Mesendoderm (in vitro differentiated cells): ENCODE data around the gene GSE1.

Experiments
- DNase-seq: peaks from one replicate; pipeline ENCODE4 v3.0.0; 2013
- H2AK5ac ChIP-seq: 2 replicates; pipeline ENCODE4 v1.6.1; 2013; ENCODE audit warnings: low read length, inconsistent platforms
- H2BK120ac ChIP-seq: 2 replicates; pipeline ENCODE4 v1.6.1; 2013; ENCODE audit warnings: low read depth, mild to moderate bottlenecking, low read length, moderate library complexity, mixed read lengths
- H2BK15ac ChIP-seq: replicated peaks from 2 replicates; pipeline ENCODE4 v1.6.1; 2013; ENCODE audit warnings: low read depth, mild to moderate bottlenecking, moderate library complexity
- H2BK5ac ChIP-seq: 2 replicates; pipeline ENCODE4 v1.6.1; 2013; ENCODE audit warnings: low read length, inconsistent platforms
- H3K18ac ChIP-seq: 2 replicates; pipeline ENCODE4 v1.6.1; 2013; ENCODE audit warnings: mild to moderate bottlenecking, low read length, mixed read lengths
- H3K23ac ChIP-seq: one replicate; pipeline ENCODE4 v1.6.1; 2013; ENCODE audit warnings: low read length
- H3K27ac ChIP-seq: 2 replicates; pipeline ENCODE4 v1.5.1; 2013; ENCODE audit warnings: low read depth, mild to moderate bottlenecking, inconsistent platforms, low read length, moderate library complexity
- H3K27me3 ChIP-seq: 2 replicates; pipeline ENCODE4 v1.6.1; 2013; ENCODE audit warnings: low read length, control low read depth, mild to moderate bottlenecking, inconsistent platforms; ENCODE audit not compliant: insufficient read depth, poor library complexity
- H3K36me3 ChIP-seq: 2 replicates; pipeline ENCODE4 v1.6.1; 2013; ENCODE audit warnings: low read length, inconsistent platforms; ENCODE audit not compliant: control insufficient read depth, insufficient read depth
- H3K4ac ChIP-seq: one replicate; pipeline ENCODE4 v1.6.1; 2013; ENCODE audit warnings: low read depth, mild to moderate bottlenecking, low read length, moderate library complexity
- H3K4me1 ChIP-seq: 2 replicates; pipeline ENCODE4 v1.6.1; 2013; ENCODE audit warnings: low read depth, low read length, inconsistent platforms; ENCODE audit not compliant: control insufficient read depth
- H3K4me2 ChIP-seq: 2 replicates; pipeline ENCODE4 v1.6.1; 2013; ENCODE audit warnings: low read length
- H3K4me3 ChIP-seq: 2 replicates; pipeline ENCODE4 v1.5.1; 2013; ENCODE audit warnings: mild to moderate bottlenecking, low read length
- H3K56ac ChIP-seq: one replicate; pipeline ENCODE4 v1.6.1; 2013; ENCODE audit warnings: low read length
- H3K79me1 ChIP-seq: 2 replicates; pipeline ENCODE4 v1.6.1; 2013; ENCODE audit warnings: low read length, inconsistent platforms
- H3K79me2 ChIP-seq: 2 replicates; pipeline ENCODE4 v1.6.1; 2013; ENCODE audit warnings: mild to moderate bottlenecking, low read length; ENCODE audit not compliant: control insufficient read depth, insufficient read depth
- H3K9ac ChIP-seq: 2 replicates; pipeline ENCODE4 v1.6.1; 2013; ENCODE audit warnings: low read length, inconsistent platforms
- H4K5ac ChIP-seq: one replicate; pipeline ENCODE4 v1.6.1; 2013; ENCODE audit warnings: low read length
- H4K8ac ChIP-seq: one replicate; pipeline ENCODE4 v1.6.1; 2013; ENCODE audit warnings: low read depth, mild to moderate bottlenecking, control low read depth, low read length, moderate library complexity
- WGBS: extraction: QIAGEN DNeasy Blood & Tissue Kit; methylation state at CpG from one replicate; pipeline ENCODE4 v1.1.7; 2013; ENCODE audit warnings: low lambda C conversion rate, missing lambda C conversion rate; ENCODE audit not compliant: insufficient coverage; ENCODE audit errors: extremely low coverage; 5-methylcytosine and 5-hydroxymethylcytosine counted together

The GSE1 gene

DNA sequence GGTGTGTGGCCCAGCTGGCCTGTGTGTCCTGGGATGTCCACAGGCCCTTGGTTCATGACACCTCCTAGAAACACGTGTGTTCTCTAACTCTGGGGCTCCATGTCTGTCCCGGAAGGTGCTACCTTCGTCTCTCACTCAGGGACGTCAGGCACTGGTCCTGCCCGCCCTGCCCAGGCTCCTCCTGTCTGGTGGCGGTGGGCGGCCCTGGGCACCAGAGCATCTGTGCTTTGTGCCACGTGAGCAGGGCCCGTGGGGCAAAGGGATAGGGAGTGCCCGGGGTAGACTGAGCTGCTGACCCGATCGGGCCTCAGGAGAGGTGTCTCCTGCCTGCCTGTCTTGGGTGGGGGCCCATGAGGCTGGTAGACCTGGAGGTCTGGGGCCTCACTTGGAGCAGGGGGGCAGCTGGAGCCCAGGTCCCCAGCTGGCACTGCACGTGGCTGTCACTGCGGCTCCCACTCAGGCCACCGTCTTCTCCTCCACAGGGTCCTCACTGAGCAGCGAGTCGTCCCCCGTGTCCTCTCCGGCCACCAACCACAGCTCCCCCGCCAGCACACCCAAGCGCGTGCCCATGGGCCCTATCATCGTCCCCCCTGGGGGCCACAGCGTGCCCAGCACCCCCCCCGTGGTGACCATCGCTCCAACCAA is 35.1 kb downstream of the GSE1 start:
- no CpG with 5 or more reads among the region's 26 CpGs for WGBS
- H2BK5ac ChIP-seq = no peak overlapping the region
- no peak overlapping the region for H3K4me2 ChIP-seq
- no peak overlapping the region for H3K4ac ChIP-seq
- H3K4me1 ChIP-seq = no peaks in the 10 kb centered on the region
- H3K9ac ChIP-seq = no peak overlapping the region
- H3K36me3 ChIP-seq = no peaks in the 10 kb centered on the region
- H3K18ac ChIP-seq = no peak overlapping the region
- no peaks in the 10 kb centered on the region for H3K27me3 ChIP-seq
- DNase-seq = no peak
- H2BK120ac ChIP-seq = no peak overlapping the region
- no peak overlapping the region for H3K4me3 ChIP-seq
- H4K5ac ChIP-seq = no peak overlapping the region
- peaks cover 3% of the 10 kb centered on the region for H3K79me2 ChIP-seq
- H3K56ac ChIP-seq = no peak overlapping the region
- H2AK5ac ChIP-seq = no peak overlapping the region
- no peak overlapping the region for H3K27ac ChIP-seq
- H4K8ac ChIP-seq = no peak overlapping the region
- no peak overlapping the region for H2BK15ac ChIP-seq
- no peak overlapping the region for H3K23ac ChIP-seq
- peaks cover 4% of the 10 kb centered on the region for H3K79me1 ChIP-seq

- no peak overlapping the region for H2BK120ac ChIP-seq
- WGBS = no CpG with 5 or more reads among the region's 14 CpGs
- no peak overlapping the region for H3K9ac ChIP-seq
- H2BK15ac ChIP-seq = no peak overlapping the region
- no peak for DNase-seq
- no peak overlapping the region for H3K4ac ChIP-seq
- peaks cover 3% of the 10 kb centered on the region for H3K79me2 ChIP-seq
- no peaks in the 10 kb centered on the region for H3K27me3 ChIP-seq
- H2BK5ac ChIP-seq = no peak overlapping the region
- H3K18ac ChIP-seq = no peak overlapping the region
- no peaks in the 10 kb centered on the region for H3K4me1 ChIP-seq
- no peak overlapping the region for H3K23ac ChIP-seq
- H4K8ac ChIP-seq = no peak overlapping the region
- no peak overlapping the region for H3K4me3 ChIP-seq
- no peak overlapping the region for H3K4me2 ChIP-seq
- no peak overlapping the region for H3K56ac ChIP-seq
- H3K79me1 ChIP-seq = peaks cover 4% of the 10 kb centered on the region
- no peaks in the 10 kb centered on the region for H3K36me3 ChIP-seq
- no peak overlapping the region for H2AK5ac ChIP-seq
- no peak overlapping the region for H4K5ac ChIP-seq
- no peak overlapping the region for H3K27ac ChIP-seq
Measured at GRCh38 chr16:85648805-85649204, 35.7 kb downstream of the GSE1 start.

GRCh38 chr16:85649411-85650134 is 36.5 kb downstream of the GSE1 start:
- no peak overlapping the region for H2BK5ac ChIP-seq
- no peak overlapping the region for H4K5ac ChIP-seq
- WGBS = no CpG with 5 or more reads among the region's 16 CpGs
- no peak overlapping the region for H2AK5ac ChIP-seq
- peaks cover 3% of the 10 kb centered on the region for H3K79me1 ChIP-seq
- no peaks in the 10 kb centered on the region for H3K4me1 ChIP-seq
- no peak overlapping the region for H2BK15ac ChIP-seq
- no peak overlapping the region for H3K4ac ChIP-seq
- H3K23ac ChIP-seq = no peak overlapping the region
- H3K4me3 ChIP-seq = no peak overlapping the region
- H3K18ac ChIP-seq = no peak overlapping the region
- no peak overlapping the region for H4K8ac ChIP-seq
- no peak overlapping the region for H3K56ac ChIP-seq
- no peaks in the 10 kb centered on the region for H3K36me3 ChIP-seq
- no peaks in the 10 kb centered on the region for H3K27me3 ChIP-seq
- DNase-seq = no peak
- H3K4me2 ChIP-seq = no peak overlapping the region
- no peak overlapping the region for H3K9ac ChIP-seq
- no peak overlapping the region for H3K27ac ChIP-seq
- H2BK120ac ChIP-seq = no peak overlapping the region
- peaks cover 3% of the 10 kb centered on the region for H3K79me2 ChIP-seq

DNA sequence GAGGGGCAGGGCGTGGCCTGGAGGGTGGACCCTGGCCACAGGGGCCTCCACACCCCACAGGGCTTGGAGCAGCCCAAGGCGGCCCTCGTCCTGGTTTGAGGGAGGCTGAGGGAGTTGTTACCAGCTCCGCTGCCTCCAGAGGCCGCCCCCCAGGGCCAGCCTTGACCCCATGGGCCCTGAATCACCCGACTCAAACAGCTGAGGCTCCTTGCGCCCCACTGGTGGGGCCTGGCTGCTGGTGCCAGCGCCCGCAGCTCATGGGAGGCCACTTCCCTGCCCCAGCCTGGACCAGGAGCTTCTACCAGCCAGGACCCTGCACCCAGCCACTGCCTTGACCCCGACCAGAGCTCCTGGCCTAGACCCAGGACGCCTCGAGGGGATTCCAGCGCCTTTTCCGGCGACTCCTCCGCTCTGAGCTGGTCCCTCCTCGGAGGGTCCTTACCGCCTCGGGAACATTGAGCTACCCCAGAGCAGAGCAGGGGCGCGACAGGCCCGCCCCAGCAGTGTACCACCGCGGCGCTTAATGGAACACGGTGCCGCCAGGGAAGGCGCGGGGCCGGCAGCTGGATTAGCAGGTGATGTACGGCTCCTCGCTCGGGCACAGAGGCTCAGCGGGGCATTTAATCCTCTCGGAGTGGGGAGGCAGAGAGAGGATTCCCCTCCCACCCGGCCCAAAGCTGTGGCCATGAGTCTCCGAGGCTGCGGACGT is 37.2 kb downstream of the GSE1 start:
- Histone ChIP-seq H2AK5ac (no peak overlapping the region), H3K23ac (no peak overlapping the region), H3K4me3 (no peak overlapping the region), H2BK120ac (no peak overlapping the region), H3K79me1 (peaks cover 3% of the 10 kb centered on the region), H3K36me3 (no peaks in the 10 kb centered on the region), H3K4me1 (no peaks in the 10 kb centered on the region), H3K56ac (no peak overlapping the region), H3K18ac (no peak overlapping the region), H3K27me3 (no peaks in the 10 kb centered on the region), H2BK5ac (no peak overlapping the region), H3K4ac (no peak overlapping the region), H3K27ac (no peak overlapping the region), H2BK15ac (no peak overlapping the region), H4K8ac (no peak overlapping the region), H4K5ac (no peak overlapping the region), H3K4me2 (no peak overlapping the region), H3K79me2 (peaks cover 3% of the 10 kb centered on the region), H3K9ac (no peak overlapping the region)
- no peak for DNase-seq
- no CpG with 5 or more reads among the region's 39 CpGs for WGBS

GRCh38 chr16:85650844-85651628 is 37.9 kb downstream of the GSE1 start:
- H3K27ac ChIP-seq = no peak overlapping the region
- WGBS = no CpG with 5 or more reads among the region's 42 CpGs
- H3K23ac ChIP-seq = no peak overlapping the region

More at GRCh38 chr16:85650844-85651628, 37.9 kb downstream of the GSE1 start:
- peaks cover 1% of the 10 kb centered on the region for H3K36me3 ChIP-seq
- H4K5ac ChIP-seq = no peak overlapping the region
- H3K79me1 ChIP-seq = peaks cover 3% of the 10 kb centered on the region
- H2AK5ac ChIP-seq = no peak overlapping the region
- H3K18ac ChIP-seq = no peak overlapping the region
- no peaks in the 10 kb centered on the region for H3K4me1 ChIP-seq
- no peak overlapping the region for H2BK120ac ChIP-seq
- no peaks in the 10 kb centered on the region for H3K27me3 ChIP-seq
- no peak overlapping the region for H4K8ac ChIP-seq
- no peak overlapping the region for H3K4ac ChIP-seq
- H3K79me2 ChIP-seq = peaks cover 3% of the 10 kb centered on the region
- no peak overlapping the region for H2BK5ac ChIP-seq
- no peak overlapping the region for H3K56ac ChIP-seq
- no peak overlapping the region for H3K4me3 ChIP-seq
- H3K4me2 ChIP-seq = no peak overlapping the region
- DNase-seq = no peak
- H3K9ac ChIP-seq = no peak overlapping the region
- no peak overlapping the region for H2BK15ac ChIP-seq
